ENCODE results near the gene UGT1A8.

Gene UGT1A8

DNA sequence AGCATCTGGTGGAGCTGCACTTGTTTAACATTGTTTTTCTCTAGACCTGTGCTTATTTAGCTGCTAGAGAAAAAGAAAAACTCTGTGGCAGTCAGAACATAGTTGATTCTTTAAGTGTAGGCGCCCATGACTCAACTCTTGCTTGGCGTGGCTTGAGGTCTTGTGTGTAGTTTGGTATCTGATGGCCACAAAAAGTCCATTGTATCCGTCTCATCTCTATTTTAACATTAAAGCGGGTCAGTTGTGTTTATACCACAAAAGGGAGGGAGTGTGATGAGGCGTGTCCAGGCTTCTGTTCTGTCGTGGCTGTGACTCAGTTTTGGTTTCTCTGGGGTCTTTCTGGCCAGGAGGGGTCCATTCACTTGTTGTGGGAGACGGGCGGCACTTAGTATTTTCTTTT, 24.2 kb upstream of the UGT1A8 start:
- TF ChIP-seq, protein P1, sequence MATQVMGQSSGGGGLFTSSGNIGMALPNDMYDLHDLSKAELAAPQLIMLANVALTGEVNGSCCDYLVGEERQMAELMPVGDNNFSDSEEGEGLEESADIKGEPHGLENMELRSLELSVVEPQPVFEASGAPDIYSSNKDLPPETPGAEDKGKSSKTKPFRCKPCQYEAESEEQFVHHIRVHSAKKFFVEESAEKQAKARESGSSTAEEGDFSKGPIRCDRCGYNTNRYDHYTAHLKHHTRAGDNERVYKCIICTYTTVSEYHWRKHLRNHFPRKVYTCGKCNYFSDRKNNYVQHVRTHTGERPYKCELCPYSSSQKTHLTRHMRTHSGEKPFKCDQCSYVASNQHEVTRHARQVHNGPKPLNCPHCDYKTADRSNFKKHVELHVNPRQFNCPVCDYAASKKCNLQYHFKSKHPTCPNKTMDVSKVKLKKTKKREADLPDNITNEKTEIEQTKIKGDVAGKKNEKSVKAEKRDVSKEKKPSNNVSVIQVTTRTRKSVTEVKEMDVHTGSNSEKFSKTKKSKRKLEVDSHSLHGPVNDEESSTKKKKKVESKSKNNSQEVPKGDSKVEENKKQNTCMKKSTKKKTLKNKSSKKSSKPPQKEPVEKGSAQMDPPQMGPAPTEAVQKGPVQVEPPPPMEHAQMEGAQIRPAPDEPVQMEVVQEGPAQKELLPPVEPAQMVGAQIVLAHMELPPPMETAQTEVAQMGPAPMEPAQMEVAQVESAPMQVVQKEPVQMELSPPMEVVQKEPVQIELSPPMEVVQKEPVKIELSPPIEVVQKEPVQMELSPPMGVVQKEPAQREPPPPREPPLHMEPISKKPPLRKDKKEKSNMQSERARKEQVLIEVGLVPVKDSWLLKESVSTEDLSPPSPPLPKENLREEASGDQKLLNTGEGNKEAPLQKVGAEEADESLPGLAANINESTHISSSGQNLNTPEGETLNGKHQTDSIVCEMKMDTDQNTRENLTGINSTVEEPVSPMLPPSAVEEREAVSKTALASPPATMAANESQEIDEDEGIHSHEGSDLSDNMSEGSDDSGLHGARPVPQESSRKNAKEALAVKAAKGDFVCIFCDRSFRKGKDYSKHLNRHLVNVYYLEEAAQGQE (IDR thresholded peaks at IDR 0.05; ENCODE audit: insufficient read depth in 1 of 2, low read depth in 2 of 2, low read length in 2 of 2) = no peak
- TF ChIP-seq FOXP2 (optimal IDR thresholded peaks at IDR 0.05; ENCODE audit: borderline replicate concordance, extremely low read depth, extremely low read length, insufficient read depth) (no peak), TAF1 (IDR thresholded peaks at IDR 0.05; ENCODE audit: borderline replicate concordance, insufficient read depth, low read length) (no peak), SIN3A (IDR thresholded peaks at IDR 0.05; ENCODE audit: borderline replicate concordance, insufficient read depth, low read length) (no peak), POLR2AphosphoS5 (IDR thresholded peaks at IDR 0.05; ENCODE audit: low read depth, low read length) (no peak)

DNA sequence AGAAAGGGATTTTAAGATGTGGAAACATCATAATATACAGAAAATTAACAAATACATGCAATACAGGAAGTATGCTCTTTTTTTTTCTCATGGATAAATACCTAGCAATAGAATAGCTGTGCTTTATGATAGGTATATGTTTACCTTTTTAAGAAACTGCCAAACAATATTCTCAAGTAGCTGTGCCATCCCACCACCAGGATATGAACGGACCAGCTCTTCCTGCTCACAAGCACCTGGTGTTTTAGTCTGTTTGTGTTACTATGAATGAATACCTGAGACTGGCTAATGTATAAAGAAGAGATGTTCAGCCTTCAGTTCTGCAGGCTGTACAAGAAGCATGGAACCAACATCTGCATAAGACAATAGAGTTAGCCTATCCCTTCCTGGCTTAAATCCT, 19.9 kb upstream of the UGT1A8 start:
- TF ChIP-seq, protein P1 (IDR thresholded peaks at IDR 0.05; ENCODE audit: insufficient read depth in 1 of 2, low read depth in 2 of 2, low read length in 2 of 2) = no peak
- TF ChIP-seq FOXP2 (optimal IDR thresholded peaks at IDR 0.05; ENCODE audit: borderline replicate concordance, extremely low read depth, extremely low read length, insufficient read depth) (no peak), POLR2AphosphoS5 (IDR thresholded peaks at IDR 0.05; ENCODE audit: low read depth, low read length) (no peak), TAF1 (IDR thresholded peaks at IDR 0.05; ENCODE audit: borderline replicate concordance, insufficient read depth, low read length) (no peak), SIN3A (IDR thresholded peaks at IDR 0.05; ENCODE audit: borderline replicate concordance, insufficient read depth, low read length) (no peak)

DNA sequence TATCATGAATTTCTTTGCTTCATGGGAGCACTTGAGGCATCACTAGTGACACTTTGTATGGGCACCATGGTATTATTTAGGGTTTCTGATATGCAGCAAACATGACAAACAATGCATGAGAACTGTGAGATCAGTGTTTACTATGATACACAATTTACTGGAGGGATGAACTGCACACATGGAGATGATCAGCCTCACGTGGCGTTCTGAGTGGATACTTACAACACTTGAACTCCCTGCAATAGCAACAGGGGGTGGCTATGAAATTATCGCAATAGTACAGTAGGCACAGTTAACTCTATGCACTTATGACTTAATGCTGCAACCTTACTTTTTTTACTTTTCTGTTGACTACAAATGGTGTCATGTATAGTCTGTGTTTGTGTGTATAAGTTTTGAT, 18.5 kb upstream of the UGT1A8 start:
- TF ChIP-seq TAF1 (IDR thresholded peaks at IDR 0.05; ENCODE audit: borderline replicate concordance, insufficient read depth, low read length) = no peak

DNA sequence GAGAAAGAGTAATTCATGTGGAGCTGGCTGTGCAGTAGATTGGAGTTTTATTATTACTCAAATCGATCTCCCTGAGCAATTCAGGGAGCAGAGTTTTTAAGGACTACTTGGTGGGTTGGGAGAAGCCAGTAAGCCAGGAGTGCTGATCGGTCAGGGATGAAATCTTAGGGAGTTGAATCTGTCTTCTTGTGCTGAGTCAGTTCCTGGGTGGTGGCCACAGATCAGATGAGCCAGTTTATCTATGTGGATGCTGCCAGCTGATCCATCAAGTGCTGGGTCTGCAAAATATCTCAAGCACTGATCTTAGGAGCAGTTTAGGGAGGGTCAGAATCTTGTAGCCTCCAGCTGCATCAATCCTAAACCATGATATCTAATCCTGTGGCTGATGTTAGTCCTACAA, 17.0 kb upstream of the UGT1A8 start:
- TF ChIP-seq POLR2AphosphoS5 (IDR thresholded peaks at IDR 0.05; ENCODE audit: low read depth, low read length) = no peak
- TF ChIP-seq, protein P1 (IDR thresholded peaks at IDR 0.05; ENCODE audit: insufficient read depth in 1 of 2, low read depth in 2 of 2, low read length in 2 of 2) = no peak

DNA sequence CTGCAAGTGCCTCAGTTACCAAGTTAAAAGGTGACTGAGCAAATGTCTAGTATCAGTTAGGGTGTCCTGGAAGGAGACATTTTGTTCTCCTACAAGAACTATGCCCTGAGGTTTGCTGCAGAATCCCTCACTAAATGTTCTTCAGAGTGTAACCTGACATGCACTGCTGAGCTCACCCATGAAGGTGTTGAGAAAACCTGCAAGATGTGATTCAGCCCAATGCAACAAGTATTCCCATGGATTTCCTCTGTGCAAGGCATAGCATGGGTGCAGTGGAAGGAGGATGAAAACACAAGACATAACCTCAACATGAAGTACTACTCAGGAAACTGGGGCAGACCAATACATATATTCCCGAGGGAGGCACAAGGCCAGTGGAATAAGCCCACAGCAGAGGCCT, 15.4 kb upstream of the UGT1A8 start:
- TF ChIP-seq, protein P1 (IDR thresholded peaks at IDR 0.05; ENCODE audit: insufficient read depth in 1 of 2, low read depth in 2 of 2, low read length in 2 of 2) = no peak
- no peak for TF ChIP-seq POLR2AphosphoS5 (IDR thresholded peaks at IDR 0.05; ENCODE audit: low read depth, low read length)
- TF ChIP-seq SIN3A (IDR thresholded peaks at IDR 0.05; ENCODE audit: borderline replicate concordance, insufficient read depth, low read length) = no peak
- TF ChIP-seq TAF1 (IDR thresholded peaks at IDR 0.05; ENCODE audit: borderline replicate concordance, insufficient read depth, low read length) = no peak
- TF ChIP-seq FOXP2 (optimal IDR thresholded peaks at IDR 0.05; ENCODE audit: borderline replicate concordance, extremely low read depth, extremely low read length, insufficient read depth) = no peak
